ENCODE measurements around the gene DNAH9. TPM values are rescaled to one million over a fixed set of nuclear protein-coding genes. Genes with fewer than 3 reads are reported as not detected.

Gene DNAH9
- total RNA-seq, 2 donors from 2014 or later = 0.52 to 9.6 TPM

- H3K4me1 ChIP-seq = no peaks in the 10 kb centered on the region
- no peak for ATAC-seq
- no peaks in the 10 kb centered on the region for H3K27me3 ChIP-seq
- TF ChIP-seq, protein P1, sequence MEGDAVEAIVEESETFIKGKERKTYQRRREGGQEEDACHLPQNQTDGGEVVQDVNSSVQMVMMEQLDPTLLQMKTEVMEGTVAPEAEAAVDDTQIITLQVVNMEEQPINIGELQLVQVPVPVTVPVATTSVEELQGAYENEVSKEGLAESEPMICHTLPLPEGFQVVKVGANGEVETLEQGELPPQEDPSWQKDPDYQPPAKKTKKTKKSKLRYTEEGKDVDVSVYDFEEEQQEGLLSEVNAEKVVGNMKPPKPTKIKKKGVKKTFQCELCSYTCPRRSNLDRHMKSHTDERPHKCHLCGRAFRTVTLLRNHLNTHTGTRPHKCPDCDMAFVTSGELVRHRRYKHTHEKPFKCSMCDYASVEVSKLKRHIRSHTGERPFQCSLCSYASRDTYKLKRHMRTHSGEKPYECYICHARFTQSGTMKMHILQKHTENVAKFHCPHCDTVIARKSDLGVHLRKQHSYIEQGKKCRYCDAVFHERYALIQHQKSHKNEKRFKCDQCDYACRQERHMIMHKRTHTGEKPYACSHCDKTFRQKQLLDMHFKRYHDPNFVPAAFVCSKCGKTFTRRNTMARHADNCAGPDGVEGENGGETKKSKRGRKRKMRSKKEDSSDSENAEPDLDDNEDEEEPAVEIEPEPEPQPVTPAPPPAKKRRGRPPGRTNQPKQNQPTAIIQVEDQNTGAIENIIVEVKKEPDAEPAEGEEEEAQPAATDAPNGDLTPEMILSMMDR (IDR thresholded peaks at IDR 0.05) = no peak
- no peak for TF ChIP-seq POLR2A (IDR thresholded peaks at IDR 0.05)
- H3K4me3 ChIP-seq = no peak overlapping the region
- intact Hi-C loops (cut with DNase I) = no loop called here
- DNase-seq = no peak
- 86 to 90% methylated on average over 3 of the region's 3 CpGs for WGBS, 2 donors
- H3K36me3 ChIP-seq (replicated peaks in 1 of 2; ENCODE audit: insufficient read depth in 1 of 2, low read depth in 2 of 2) = no peaks in the 10 kb centered on the region
- H3K27ac ChIP-seq = no peak overlapping the region
- H3K9me3 ChIP-seq = no peaks in the 10 kb centered on the region
Measured at GRCh38 chr17:11730747-11731146, 132.5 kb downstream of the DNAH9 start.

GRCh38 chr17:11736613-11737312 lies 138.5 kb downstream of the DNAH9 start:
- H3K27me3 ChIP-seq = no peaks in the 10 kb centered on the region
- H3K4me1 ChIP-seq = no peaks in the 10 kb centered on the region
- no peak for ATAC-seq
- no peak overlapping the region for H3K27ac ChIP-seq
- no peak overlapping the region for H3K4me3 ChIP-seq
- intact Hi-C loops (cut with DNase I) = no loop called here
- TF ChIP-seq, protein P1 (IDR thresholded peaks at IDR 0.05) = no peak
- no peak for TF ChIP-seq POLR2A (IDR thresholded peaks at IDR 0.05)
- no peak for DNase-seq
- H3K9me3 ChIP-seq = no peaks in the 10 kb centered on the region
- H3K36me3 ChIP-seq (replicated peaks in 1 of 2; ENCODE audit: insufficient read depth in 1 of 2, low read depth in 2 of 2) = no peaks in the 10 kb centered on the region
- 61 to 63% methylated on average over 9 to 15 of the region's 15 CpGs for WGBS, 2 donors

DNA sequence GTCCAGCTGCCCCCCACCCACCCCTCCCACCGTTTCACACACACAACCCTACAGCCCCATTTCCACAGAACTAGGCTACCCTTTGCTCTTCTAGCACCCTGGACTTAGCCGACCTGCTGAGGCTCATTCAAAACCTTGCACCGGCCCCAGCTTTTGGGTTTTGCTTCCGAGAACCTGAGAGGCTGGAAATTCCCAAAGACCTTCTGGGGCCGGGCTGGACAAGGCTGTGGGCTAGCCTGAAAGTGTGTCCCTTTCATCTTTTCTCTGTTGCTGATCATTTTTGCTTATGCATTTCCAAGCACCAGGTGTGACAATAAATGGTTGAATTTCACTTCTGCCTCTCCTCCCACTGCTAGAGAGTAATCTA lies 139.0 kb downstream of the DNAH9 start:
- TF ChIP-seq, protein P1 (IDR thresholded peaks at IDR 0.05) = no peak
- TF ChIP-seq POLR2A (IDR thresholded peaks at IDR 0.05) = no peak
- Histone ChIP-seq H3K4me3 (no peak overlapping the region), H3K36me3 (replicated peaks in 1 of 2; ENCODE audit: insufficient read depth in 1 of 2, low read depth in 2 of 2) (no peaks in the 10 kb centered on the region), H3K4me1 (no peaks in the 10 kb centered on the region), H3K9me3 (no peaks in the 10 kb centered on the region), H3K27me3 (no peaks in the 10 kb centered on the region), H3K27ac (no peak overlapping the region)
- DNase-seq (no peak), ATAC-seq (no peak)
- intact Hi-C loops (cut with DNase I) = no loop called here
- WGBS, 2 donors = 55 to 67% methylated on average over 2 to 5 of the region's 5 CpGs

DNA sequence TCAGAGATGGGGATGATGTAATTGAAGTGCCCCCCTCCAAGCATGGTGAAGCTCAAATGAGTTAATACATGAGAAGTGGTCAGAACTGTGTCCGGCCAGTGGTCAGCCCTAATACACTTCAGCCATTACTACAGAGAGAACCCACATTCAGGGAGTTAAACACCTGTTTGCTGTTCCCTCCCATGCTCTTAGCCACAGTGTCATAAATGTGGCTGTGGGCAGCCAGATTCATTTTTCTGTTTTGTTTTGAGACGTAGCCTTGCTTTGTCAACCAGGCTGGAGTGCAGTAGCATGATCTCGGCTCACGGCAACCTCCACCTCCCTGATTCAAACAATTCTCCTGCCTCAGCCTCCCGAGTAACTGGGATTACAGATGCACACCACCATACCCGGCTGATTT lies 139.9 kb downstream of the DNAH9 start:
- ATAC-seq = no peak
- H3K27ac ChIP-seq = no peak overlapping the region
- H3K36me3 ChIP-seq (replicated peaks in 1 of 2; ENCODE audit: insufficient read depth in 1 of 2, low read depth in 2 of 2) = no peaks in the 10 kb centered on the region
- H3K9me3 ChIP-seq = no peaks in the 10 kb centered on the region
- H3K27me3 ChIP-seq = no peaks in the 10 kb centered on the region
- no peak overlapping the region for H3K4me3 ChIP-seq
- intact Hi-C loops (cut with DNase I) = no loop called here
- WGBS, 2 donors = 67 to 81% methylated on average over 6 of the region's 6 CpGs
- no peak for DNase-seq
- TF ChIP-seq, protein P1 (IDR thresholded peaks at IDR 0.05) = no peak
- TF ChIP-seq POLR2A (IDR thresholded peaks at IDR 0.05) = no peak
- no peaks in the 10 kb centered on the region for H3K4me1 ChIP-seq

DNA sequence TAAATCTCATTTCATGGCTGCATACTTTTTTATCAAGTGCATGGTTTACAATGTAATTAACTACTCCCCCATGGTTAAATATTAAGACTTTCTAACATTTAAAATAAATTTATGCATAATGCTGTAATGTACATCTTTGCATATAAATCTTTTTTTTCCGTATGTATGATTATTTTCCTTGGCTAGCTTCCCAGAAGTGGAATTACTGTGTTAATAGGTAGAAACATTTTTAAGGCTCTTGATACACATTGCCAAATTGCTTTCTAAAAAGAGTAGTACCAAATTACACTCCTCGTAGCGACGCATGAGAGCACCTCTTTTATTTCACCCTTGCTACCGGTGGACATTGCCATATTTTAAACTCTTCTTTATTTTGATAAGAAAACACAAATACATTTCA lies 141.1 kb downstream of the DNAH9 start:
- no peak for ATAC-seq
- TF ChIP-seq POLR2A (IDR thresholded peaks at IDR 0.05) = no peak
- TF ChIP-seq, protein P1 (IDR thresholded peaks at IDR 0.05) = no peak
- Histone ChIP-seq H3K4me1 (no peaks in the 10 kb centered on the region), H3K27ac (no peak overlapping the region), H3K36me3 (replicated peaks in 1 of 2; ENCODE audit: insufficient read depth in 1 of 2, low read depth in 2 of 2) (no peaks in the 10 kb centered on the region), H3K4me3 (no peak overlapping the region), H3K9me3 (no peaks in the 10 kb centered on the region), H3K27me3 (no peaks in the 10 kb centered on the region)
- 73 to 77% methylated on average over 5 of the region's 5 CpGs for WGBS, 2 donors
- intact Hi-C loops (cut with DNase I) = no loop called here
- DNase-seq = no peak

All from body of pancreas (tissue), 4 donors.